NCI-H187 (cell line): ENCODE measurements around the gene PLAAT1.

Experiments
- DNase-seq, 2 experiments: peaks; one replicate each; lab custom pipeline; 2025; lab: John Stamatoyannopoulos, UW

Gene PLAAT1

DNA sequence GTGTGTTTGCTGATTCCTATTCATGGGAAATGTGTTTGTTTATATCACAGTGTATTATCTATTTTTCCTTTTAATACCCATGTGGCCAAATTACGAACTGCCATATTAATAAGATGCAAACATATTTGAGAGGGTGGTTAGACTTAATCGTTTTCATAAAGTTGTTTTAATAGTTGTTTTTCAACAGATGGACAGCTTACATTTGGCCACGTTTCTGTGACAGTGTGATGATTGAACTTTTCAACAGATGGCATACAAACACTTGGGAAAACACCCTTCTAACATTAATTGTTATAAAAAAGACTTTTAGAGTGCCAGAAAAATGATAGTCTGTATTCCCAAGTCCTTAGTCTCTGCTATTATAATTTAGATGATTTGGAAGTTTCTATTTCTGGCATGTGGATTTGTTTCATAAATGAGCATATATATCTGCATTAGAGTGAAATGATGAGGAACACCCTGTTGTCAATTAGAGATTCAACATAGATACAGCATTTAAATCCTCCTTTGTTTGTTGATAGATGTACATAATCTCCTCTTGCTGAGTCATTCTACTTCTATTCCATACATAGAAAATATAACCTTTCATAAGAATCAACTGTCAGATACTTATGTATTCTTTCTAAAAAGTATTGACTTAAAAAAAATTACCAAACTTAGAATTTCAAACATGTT, 13.1 kb downstream of the PLAAT1 start:
- no peak for DNase-seq

DNA sequence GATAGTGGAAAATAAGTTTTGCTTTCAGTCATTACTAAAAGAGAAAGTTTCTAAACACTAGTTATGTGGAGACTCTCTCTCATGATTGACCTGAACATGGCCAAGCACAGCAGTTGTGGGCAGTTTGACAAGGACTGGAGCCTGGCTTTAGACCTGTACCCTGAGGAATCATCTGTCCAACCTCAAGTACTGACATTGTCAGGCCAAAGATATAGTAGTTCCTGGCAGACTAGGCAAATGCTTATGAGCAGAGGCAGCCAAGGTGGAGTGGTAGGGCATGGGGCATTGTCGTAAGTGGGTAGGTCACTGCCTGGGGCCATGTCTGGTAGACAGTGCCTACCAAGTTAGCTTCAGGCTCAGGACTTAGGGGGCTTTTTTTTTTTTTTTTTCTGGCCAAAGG, 20.9 kb downstream of the PLAAT1 start:
- DNase-seq = no peak

DNA sequence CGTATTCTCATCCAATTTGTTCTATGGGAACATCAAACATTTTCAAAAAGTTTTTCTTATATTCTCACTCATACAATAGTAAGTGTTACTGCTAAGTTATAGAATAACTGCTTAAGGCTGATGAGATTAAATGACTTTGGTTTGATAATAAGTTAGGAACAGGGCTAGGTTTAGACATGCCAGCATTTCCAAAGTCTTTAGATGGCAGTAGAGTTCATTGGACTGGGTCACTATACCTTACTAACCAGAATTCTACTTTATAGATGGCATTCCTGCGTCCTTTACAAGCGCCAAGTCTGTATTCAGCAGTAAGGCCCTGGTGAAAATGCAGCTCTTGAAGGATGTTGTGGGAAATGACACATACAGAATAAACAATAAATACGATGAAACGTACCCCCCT, 21.7 kb downstream of the PLAAT1 start:
- DNase-seq = no peak

DNA sequence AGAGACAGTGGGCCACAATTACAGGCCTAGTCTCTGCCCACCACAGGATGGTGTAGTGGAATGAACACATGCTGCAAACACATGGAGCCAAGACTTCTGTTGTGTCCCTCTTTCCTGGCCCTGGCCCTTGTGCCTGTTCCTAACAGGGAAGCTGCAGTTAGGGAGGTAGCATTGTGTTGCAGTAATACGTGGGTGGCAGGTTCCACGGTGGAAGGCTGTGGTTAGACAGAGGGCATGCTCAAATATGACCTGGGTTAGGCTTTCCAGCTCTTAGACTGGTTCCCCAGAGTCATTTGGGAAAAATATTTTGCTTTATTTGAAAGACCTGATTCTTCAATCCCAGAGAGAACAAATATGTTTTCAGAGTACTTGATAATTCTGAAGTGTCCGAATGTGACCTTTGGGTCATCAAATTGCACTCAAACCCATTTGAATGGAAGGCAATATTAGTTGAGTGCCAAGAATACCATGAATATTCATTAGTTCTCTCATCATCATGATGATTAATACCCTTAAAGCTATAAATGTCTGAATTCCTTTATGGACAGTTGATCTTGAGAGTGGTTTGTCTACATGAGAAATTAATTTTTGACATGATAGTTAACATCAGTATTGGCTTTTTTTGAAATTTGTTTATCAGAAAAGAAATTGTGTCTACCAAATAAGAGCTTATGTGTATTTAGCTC, 28.5 kb downstream of the PLAAT1 start:
- DNase-seq = peak in 1 of 2 experiments; percentile 2

DNA sequence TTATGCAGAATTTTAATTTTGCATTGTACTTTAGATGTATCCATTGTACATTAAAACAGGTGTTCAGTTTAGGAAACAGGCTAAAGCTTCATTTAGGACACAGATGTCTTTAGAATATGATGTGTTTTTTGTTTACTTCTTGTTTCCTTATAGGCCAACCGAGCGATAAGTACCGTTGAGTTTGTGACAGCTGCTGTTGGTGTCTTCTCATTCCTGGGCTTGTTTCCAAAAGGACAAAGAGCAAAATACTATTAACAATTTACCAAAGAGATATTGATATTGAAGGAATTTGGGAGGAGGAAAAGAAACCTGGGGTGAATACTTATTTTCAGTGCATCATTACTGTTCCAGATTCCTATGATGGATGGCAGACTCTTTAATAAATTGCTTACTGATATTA, 29.4 kb downstream of the PLAAT1 start:
- no peak for DNase-seq

DNA sequence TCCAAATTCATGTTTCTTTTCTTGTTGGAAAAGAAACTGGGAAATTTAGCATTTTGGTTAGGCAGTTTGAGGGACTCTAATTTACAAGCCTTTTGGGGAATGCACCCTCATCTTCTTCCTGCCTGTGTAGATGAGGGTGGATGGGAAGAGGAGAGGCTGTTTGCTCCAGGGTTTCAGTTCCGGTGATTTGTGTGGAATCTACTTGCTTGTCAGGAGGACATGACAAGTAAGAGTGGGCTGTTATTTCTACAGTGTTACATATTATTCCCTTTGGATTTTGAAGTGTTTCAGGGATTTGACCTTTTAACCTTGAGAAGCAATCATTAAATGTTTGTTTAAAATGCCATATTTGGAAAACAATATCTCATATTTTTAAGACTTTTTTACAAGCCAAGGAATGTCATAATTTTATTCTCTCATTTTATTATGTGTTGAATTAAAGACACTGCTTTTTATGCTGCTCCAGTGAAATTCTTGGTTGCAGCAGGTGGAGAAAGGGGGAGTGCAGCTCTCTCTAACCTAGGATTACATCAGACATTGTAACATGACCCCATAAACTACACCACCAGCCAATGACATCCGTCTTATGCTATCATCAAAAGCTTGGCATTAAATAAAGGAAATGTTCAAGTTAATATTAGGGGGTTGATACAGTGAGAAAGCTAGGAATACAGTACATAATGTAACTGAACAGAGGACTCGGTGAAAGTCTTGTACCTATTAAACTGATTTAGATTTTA, 30.2 kb downstream of the PLAAT1 start:
- no peak for DNase-seq

DNA sequence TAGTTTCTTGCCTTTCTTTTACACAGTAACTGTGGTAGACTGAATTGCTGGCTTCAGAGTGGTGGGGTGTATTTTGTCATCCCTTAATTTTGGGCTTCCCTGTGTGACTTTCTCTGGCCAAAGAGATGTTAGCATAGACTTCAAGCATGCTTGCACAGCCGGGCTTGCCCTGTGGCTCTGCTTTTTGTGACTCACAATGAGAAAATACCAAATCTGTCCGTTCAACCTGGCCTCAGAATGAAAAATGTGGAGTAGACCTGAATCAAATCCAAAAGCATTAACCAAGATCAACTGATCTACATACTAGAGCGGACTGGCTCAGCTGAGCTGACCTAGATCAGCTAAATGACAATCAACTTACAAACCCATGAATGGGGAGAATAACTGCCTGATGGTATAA, 51.4 kb downstream of the PLAAT1 start:
- DNase-seq = no peak

DNA sequence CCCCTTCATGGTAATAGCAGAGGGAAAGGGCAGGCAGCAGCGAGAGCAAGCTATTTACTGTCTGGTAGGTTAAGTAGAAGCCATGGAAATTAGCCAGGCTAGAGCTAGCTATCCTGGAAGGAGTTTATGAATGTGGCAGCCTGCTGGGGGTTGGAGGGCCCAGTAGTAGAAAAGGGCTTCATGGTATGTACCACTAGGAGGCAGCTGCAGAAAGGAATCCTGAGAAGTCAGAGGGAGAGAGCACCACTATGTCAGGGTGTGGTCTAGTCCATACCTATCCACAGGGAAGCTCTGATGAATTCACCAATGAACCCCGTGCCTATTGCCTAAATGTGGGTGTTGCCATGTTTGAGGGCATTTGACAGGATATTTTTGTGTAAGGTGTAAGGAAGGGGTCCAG, 55.0 kb downstream of the PLAAT1 start:
- no peak for DNase-seq

DNA sequence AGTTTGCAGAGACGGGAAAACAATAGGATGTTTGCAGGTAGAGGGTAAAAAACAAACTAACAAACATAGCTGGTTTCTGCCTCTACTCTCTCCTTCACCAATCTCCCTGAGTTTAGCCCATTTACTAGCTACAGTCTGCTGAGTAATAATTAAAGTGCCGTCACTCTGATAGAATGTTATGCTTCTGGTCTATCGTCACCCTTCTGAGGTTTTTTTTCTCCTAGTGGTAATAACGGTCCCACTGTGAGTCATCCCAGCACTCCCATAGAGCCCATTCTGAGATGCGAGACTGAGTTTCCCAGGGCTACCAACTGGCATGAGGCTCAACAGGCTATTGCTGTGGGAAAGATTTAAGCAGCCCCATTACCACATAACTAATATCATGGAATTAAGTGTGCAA, 56.4 kb downstream of the PLAAT1 start:
- DNase-seq = no peak

DNA sequence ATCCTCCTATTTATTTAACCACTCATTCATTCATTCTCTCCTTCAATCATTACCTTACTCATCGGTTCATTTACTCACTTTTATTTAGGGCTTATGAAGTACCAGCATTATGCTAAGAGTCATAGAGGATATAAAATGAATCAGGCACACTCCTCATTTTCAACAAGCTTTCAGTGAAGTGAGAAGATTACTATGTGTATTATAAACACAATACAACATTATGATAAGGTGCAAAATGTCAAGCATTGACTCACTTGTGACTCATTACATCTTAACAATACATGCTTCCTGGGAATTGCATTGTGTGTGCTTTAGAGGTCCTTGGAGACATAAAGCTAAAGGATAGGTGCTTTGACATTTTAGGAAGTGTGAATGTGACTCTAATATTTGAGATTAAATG, 60.4 kb downstream of the PLAAT1 start:
- DNase-seq = no peak

DNA sequence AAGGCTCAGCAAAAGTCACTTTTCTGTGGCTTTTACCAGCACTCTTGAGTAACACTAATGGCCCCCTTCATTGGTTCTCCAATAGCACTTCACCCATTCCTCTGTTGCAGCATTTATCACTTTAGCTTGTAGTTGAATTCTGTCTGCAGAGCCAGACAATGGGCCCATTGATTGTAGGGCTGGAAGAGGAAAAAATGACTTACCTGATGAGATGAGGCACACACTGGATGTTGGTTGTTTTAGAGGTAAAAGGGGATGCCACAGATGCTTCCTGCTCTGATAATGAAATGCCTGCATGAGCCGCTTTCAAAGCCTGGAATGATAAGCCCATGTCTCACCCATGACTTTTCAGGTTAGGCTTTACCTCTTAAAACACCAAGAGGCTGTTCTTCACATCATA, 64.3 kb downstream of the PLAAT1 start:
- DNase-seq = no peak

DNA sequence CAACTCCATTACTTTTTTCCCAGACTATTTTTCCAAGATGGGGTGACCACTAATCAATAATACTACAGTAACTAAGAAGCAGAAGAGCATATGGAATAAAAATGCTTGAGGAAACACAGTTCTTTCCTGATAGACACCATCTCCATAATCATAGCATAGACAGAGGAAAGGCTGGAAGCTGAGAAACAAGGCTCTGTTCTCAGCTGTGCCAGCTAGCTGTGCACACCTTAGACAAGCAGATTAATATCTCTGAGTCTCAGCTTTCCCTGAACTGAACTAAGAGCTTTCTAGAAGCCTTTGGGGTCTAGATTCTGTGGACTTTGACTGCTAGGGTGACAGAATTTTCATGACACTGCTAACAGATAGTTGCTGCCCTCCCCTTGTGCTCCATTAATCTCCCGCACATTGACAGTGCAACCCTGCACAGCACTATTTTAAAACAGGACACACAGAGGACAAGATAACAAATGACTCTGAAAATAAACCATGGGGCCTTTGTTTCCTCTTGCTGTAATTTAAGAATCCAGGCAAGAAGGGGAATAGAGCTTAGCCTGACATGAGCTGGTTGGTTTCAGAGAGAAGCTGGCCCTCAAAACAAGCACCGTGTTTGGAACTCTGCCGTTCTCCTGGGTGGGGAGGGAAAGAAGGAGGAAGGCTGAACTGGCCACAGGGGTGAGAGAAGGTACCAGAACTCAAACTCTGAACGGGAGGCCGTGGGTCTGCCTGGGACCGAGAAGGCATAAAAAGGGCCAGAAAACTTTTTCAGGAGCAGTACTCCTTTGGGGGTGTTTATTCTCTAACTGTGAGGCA, 70.1 kb downstream of the PLAAT1 start:
- DNase-seq = no peak

DNA sequence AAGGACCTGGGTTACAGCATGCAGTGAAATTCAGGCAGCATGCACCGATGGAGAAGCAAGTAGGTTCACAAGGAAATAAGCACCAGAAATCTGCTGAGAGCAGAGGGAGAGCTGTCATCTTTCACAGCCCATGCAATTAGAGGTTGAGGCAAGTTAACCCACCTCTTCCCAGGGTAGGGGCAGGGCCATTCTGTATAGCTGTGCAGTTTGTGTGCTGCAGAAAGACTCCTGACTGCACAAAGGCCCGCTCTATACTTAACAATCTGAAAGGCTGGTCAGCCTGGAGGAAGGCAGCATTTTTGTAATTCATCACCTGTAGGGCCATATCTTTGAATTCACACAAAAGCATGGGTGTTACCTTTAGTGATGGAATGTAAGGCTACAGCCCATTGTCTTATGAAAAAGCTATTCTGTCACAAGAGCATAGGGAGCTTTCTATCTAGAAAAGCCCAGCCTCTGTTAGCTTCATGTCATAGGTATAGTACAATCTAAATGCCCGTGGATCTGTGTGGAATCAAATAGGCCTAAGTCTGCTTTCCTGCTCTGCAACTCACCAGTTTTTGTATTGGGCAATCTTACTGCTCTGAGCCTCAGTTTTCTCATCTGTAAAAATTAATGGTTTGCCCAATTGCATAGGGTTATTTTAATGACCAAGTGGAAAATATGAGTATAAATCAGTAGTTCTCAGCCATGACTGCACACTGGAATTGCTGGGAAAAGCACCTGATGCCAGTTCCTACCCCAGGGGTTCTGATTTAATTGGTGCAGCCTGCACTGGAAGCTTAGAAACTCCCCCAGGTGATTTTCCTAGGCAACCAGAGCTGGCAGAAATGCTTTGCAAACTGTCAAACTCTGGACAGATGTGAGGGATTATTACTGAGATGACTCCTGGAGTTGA, 72.3 kb downstream of the PLAAT1 start:
- no peak for DNase-seq

DNA sequence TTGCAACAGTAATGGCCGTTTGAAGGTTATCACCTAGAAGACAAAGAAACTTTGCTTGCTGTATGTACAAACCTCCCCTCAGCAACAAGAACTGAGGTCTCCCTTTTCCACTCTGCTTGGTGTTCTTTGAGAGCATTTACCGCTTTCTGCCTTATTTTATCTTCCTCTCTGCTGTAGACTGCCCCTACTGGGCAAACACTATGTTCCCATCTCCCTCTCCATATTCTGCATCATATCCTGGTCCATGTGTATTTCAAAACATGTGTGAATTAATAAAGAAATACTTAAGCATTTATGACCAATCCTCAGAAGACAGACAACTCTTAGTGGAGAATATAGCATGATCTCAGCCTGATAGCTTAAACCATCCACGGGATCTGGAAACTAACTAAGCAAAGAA, 73.1 kb downstream of the PLAAT1 start:
- no peak for DNase-seq

DNA sequence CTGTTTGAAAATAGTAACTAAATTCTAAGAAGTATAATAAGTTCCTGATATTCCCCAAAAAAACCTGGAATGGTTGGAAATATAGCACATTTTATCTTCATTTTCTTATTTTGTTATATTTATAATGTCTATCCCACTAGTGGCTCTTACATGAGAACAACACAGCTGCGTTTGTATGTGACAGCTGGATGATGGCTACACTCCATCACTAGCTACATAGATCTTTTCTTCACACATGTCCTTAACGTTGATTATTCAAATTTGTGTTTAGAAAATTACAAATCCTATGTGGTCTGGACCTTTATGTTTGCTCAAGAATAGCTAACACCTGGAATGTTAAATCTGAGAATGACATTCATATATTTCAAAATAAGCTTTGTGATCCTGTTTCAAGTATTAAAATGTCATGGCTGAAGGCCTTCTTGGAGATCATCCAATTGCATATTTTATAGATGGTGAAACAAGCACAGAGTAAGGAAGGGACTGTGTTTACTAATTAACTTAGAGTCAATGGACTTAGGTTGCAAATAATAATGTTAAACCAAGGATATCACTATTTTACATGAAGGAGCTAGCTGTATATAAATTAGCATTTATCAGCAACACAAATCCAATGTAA, 76.8 kb downstream of the PLAAT1 start:
- no peak for DNase-seq
